Loucy (cell line): Measurements from ENCODE around the gene RPL12.
"Not testable (repeated sequence)": the region's sequence is repeated elsewhere in the genome, so short reads cannot be mapped to it uniquely, and the experiment has no call there.

Experiments used
- H2AFZ ChIP-seq: fragments of 200-600 bp; sonication (generic); 2 replicates; pipeline ENCODE4 v1.6.0; 2016; ENCODE audit warnings: antibody characterized with exemption, mild to moderate bottlenecking, low read length, moderate library complexity
- H3F3A ChIP-seq: fragments of 200-600 bp; 2 replicates; pipeline ENCODE4 v1.6.0; 2016; ENCODE audit warnings: antibody characterized with exemption, low read depth, mild to moderate bottlenecking
- H3K27me3 ChIP-seq: fragments of 200-600 bp; sonication (generic); 2 replicates; pipeline ENCODE4 v1.6.1; 2014; ENCODE audit warnings: low read length, mild to moderate bottlenecking; ENCODE audit not compliant: insufficient read depth, poor library complexity, severe bottlenecking
- H3K36me3 ChIP-seq: fragments of 200-600 bp; sonication (generic); 2 replicates; pipeline ENCODE4 v1.6.1; 2016; ENCODE audit warnings: low read length; ENCODE audit not compliant: insufficient read depth
- H3K4me1 ChIP-seq: fragments of 200-600 bp; sonication (generic); 2 replicates; pipeline ENCODE4 v1.5.1; 2014; ENCODE audit warnings: low read length, mild to moderate bottlenecking; ENCODE audit not compliant: insufficient read depth, poor library complexity, severe bottlenecking
- H3K4me2 ChIP-seq: fragments of 200-600 bp; sonication (generic); 2 replicates; pipeline ENCODE4 v1.6.0; 2014; ENCODE audit warnings: antibody characterized with exemption, low read length, low read depth, mild to moderate bottlenecking; ENCODE audit not compliant: poor library complexity, severe bottlenecking
- H3K4me3 ChIP-seq: fragments of 200-600 bp; sonication (generic); 2 replicates; pipeline ENCODE4 v1.5.1; 2014; ENCODE audit warnings: low read length, mild to moderate bottlenecking, mixed read lengths; ENCODE audit not compliant: poor library complexity, severe bottlenecking
- H3K79me2 ChIP-seq: fragments of 200-600 bp; sonication (generic); 2 replicates; pipeline ENCODE4 v1.6.1; 2014; ENCODE audit warnings: low read length; ENCODE audit not compliant: insufficient read depth
- H3K9ac ChIP-seq: fragments of 200-600 bp; sonication (generic); 2 replicates; pipeline ENCODE4 v1.6.0; 2014; ENCODE audit warnings: mild to moderate bottlenecking, low read depth, low read length, moderate library complexity; ENCODE audit not compliant: poor library complexity, severe bottlenecking
- H3K9me2 ChIP-seq: fragments of 200-600 bp; sonication (generic); replicated peaks from 2 replicates; pipeline ENCODE4 v1.6.1; 2016; ENCODE audit warnings: low read depth, low read length, mixed read lengths
- H3K9me3 ChIP-seq: fragments of 200-600 bp; sonication (generic); 2 replicates; pipeline ENCODE4 v1.6.1; 2014; ENCODE audit warnings: mild to moderate bottlenecking, antibody characterized with exemption, low read length, low read depth; ENCODE audit not compliant: insufficient read depth
- H4K20me1 ChIP-seq: fragments of 200-600 bp; sonication (generic); 2 replicates; pipeline ENCODE4 v1.6.0; 2014; ENCODE audit warnings: antibody characterized with exemption, low read length, mild to moderate bottlenecking; ENCODE audit not compliant: insufficient read depth, poor library complexity, severe bottlenecking
- EZH2phosphoT487 ChIP-seq: fragments of 200-600 bp; IDR thresholded peaks from 2 replicates; pipeline ENCODE4 v1.6.1; 2018; ENCODE audit warnings: antibody characterized with exemption, mild to moderate bottlenecking, moderate library complexity, borderline replicate concordance
- TF ChIP-seq, protein P1 (sequence below): fragments of 200-600 bp; sonication (generic); conservative IDR thresholded peaks from 2 replicates; pipeline ENCODE4 v1.5.1; 2014; ENCODE audit warnings: mild to moderate bottlenecking, antibody characterized with exemption, low read length

The RPL12 gene

DNA sequence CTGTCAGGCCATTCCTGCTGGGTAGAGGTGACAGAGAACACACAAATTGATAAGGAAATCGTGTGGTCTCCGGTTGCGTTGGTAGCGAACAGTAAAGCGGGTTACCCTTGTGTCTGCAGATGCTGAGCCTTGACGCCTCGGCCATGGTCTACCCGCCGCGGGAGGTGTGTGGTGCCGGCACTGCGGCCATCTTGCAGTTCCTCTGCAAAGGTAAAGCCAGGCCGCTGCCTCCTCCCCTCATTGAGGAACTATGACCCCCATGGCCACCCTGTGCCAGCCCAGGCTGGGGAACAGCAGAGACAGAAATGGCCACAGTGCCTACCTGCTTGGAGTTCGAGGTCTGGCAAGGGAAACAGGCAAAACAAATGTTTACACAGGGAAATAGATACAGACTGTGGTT lies 16.4 kb upstream of the RPL12 start:
- Histone ChIP-seq H3K4me2 (no peak overlapping the region), H3K27me3 (no peaks in the 10 kb centered on the region)
- no peak for TF ChIP-seq EZH2phosphoT487
- TF ChIP-seq, protein P1, sequence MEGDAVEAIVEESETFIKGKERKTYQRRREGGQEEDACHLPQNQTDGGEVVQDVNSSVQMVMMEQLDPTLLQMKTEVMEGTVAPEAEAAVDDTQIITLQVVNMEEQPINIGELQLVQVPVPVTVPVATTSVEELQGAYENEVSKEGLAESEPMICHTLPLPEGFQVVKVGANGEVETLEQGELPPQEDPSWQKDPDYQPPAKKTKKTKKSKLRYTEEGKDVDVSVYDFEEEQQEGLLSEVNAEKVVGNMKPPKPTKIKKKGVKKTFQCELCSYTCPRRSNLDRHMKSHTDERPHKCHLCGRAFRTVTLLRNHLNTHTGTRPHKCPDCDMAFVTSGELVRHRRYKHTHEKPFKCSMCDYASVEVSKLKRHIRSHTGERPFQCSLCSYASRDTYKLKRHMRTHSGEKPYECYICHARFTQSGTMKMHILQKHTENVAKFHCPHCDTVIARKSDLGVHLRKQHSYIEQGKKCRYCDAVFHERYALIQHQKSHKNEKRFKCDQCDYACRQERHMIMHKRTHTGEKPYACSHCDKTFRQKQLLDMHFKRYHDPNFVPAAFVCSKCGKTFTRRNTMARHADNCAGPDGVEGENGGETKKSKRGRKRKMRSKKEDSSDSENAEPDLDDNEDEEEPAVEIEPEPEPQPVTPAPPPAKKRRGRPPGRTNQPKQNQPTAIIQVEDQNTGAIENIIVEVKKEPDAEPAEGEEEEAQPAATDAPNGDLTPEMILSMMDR: no peak

DNA sequence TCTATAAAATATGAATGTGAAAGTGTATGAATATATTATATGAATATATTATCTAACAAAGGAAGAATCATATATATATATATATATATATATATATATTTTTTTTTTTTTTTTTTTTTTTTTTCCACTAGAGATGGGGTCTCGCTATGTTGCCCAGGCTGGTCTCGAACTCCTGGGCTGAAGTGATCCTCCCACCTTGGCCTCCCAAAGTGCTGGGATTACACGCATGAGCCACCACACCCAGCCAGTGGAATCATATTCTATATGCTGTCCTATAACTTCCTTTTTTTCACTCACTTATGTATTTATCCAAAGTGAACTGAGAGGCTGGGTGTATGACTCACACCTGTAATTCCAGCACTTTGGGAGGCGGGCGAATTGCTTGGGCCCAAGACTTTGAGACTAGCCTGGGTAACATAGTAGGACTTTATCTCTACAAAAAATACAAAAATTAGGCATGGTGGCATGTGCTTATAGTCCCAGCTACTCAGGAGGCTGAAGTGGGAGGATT lies 15.3 kb upstream of the RPL12 start:
- not testable (repeated sequence) for H3K36me3 ChIP-seq, H3K9ac ChIP-seq, H3K79me2 ChIP-seq, H3K9me3 ChIP-seq, H3F3A ChIP-seq, H3K9me2 ChIP-seq, H3K27me3 ChIP-seq, H3K4me1 ChIP-seq, H3K4me2 ChIP-seq, H3K4me3 ChIP-seq, H4K20me1 ChIP-seq, H2AFZ ChIP-seq

More for the DNA sequence above, 16.4 kb upstream of the RPL12 start:
- H3K9me2 ChIP-seq: no peaks in the 10 kb centered on the region
- H4K20me1 ChIP-seq: no peaks in the 10 kb centered on the region
- no peak overlapping the region for H2AFZ ChIP-seq
- H3K4me3 ChIP-seq: no peak overlapping the region
- no peaks in the 10 kb centered on the region for H3K4me1 ChIP-seq
- no peaks in the 10 kb centered on the region for H3F3A ChIP-seq
- no peaks in the 10 kb centered on the region for H3K36me3 ChIP-seq
- H3K9me3 ChIP-seq: no peaks in the 10 kb centered on the region
- no peaks in the 10 kb centered on the region for H3K79me2 ChIP-seq
- H3K9ac ChIP-seq: no peak overlapping the region

DNA sequence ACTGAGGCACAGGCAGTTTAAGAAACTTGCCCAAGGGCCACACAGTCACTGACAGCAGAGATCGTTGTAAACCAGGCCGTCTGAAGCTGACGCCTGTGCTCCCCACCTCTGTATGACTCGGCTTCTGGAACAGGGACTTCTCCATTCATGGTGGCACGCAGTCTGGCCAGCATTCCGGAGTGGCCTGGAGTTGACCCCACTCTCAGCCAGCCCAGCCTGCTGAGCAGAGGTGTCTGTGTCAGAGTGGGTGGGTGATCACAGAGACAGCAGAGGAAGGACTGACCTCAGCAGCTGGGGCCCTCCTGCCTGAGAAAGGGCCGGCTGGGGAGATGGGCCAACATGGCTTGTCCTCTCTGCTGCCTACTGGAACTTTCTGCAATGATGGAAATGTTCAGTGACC lies 12.7 kb upstream of the RPL12 start:
- no peak overlapping the region for H3K4me2 ChIP-seq
- H3K9ac ChIP-seq: no peak overlapping the region
- H3F3A ChIP-seq: no peaks in the 10 kb centered on the region
- no peaks in the 10 kb centered on the region for H3K4me1 ChIP-seq
- no peaks in the 10 kb centered on the region for H3K79me2 ChIP-seq
- H3K27me3 ChIP-seq: no peaks in the 10 kb centered on the region
- TF ChIP-seq EZH2phosphoT487: no peak
- TF ChIP-seq, protein P1: no peak
- H3K9me3 ChIP-seq: no peaks in the 10 kb centered on the region
- no peak overlapping the region for H3K4me3 ChIP-seq
- H3K9me2 ChIP-seq: no peaks in the 10 kb centered on the region
- no peaks in the 10 kb centered on the region for H4K20me1 ChIP-seq
- no peak overlapping the region for H2AFZ ChIP-seq
- no peaks in the 10 kb centered on the region for H3K36me3 ChIP-seq

DNA sequence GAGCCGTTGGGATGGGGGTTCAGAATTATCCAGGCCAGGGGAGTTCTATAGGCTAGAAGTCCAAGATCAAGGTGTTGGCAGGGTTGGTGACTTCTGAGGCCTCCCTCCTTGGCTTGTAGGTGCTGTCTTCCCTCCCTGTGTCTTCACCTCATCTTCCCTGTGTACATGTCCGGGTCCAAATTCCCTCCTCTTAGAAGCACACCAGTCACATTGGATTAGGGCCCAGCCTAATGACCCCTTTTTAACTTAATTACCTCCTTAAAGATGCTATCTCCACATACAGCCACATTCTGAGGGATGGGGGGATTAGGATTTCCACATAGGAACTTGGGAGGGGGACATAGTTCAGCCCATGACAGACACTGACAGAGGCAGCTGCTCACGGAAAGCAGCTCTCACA lies 12.2 kb upstream of the RPL12 start:
- no peaks in the 10 kb centered on the region for H3K36me3 ChIP-seq

More for the DNA sequence above, 12.2 kb upstream of the RPL12 start:
- Histone ChIP-seq H3F3A (no peaks in the 10 kb centered on the region), H4K20me1 (no peaks in the 10 kb centered on the region), H3K9ac (no peak overlapping the region), H3K9me2 (no peaks in the 10 kb centered on the region), H3K4me2 (no peak overlapping the region), H3K4me3 (no peak overlapping the region), H3K27me3 (no peaks in the 10 kb centered on the region), H3K79me2 (no peaks in the 10 kb centered on the region), H2AFZ (no peak overlapping the region), H3K4me1 (no peaks in the 10 kb centered on the region), H3K9me3 (no peaks in the 10 kb centered on the region)
- TF ChIP-seq, protein P1: no peak
- TF ChIP-seq EZH2phosphoT487: no peak
